Hematopoietic multipotent progenitor cell treated with erythropoietin and hydrocortisone succinate and interleukin-3 and kit ligand, for 4 days (in vitro differentiated cells): ENCODE results near the gene RNF138.
A peak's percentile ranks its signal among the peaks of the same experiment; 100 is the strongest.
"Not testable (repeated sequence)": the region's sequence is repeated elsewhere in the genome, so short reads cannot be mapped to it uniquely, and the experiment has no call there.

Experiments used
- DNase-seq: peaks from one replicate; pipeline ENCODE4 v3.0.0-alpha.2; 2015

Gene RNF138, protein sequence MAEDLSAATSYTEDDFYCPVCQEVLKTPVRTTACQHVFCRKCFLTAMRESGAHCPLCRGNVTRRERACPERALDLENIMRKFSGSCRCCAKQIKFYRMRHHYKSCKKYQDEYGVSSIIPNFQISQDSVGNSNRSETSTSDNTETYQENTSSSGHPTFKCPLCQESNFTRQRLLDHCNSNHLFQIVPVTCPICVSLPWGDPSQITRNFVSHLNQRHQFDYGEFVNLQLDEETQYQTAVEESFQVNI

DNA sequence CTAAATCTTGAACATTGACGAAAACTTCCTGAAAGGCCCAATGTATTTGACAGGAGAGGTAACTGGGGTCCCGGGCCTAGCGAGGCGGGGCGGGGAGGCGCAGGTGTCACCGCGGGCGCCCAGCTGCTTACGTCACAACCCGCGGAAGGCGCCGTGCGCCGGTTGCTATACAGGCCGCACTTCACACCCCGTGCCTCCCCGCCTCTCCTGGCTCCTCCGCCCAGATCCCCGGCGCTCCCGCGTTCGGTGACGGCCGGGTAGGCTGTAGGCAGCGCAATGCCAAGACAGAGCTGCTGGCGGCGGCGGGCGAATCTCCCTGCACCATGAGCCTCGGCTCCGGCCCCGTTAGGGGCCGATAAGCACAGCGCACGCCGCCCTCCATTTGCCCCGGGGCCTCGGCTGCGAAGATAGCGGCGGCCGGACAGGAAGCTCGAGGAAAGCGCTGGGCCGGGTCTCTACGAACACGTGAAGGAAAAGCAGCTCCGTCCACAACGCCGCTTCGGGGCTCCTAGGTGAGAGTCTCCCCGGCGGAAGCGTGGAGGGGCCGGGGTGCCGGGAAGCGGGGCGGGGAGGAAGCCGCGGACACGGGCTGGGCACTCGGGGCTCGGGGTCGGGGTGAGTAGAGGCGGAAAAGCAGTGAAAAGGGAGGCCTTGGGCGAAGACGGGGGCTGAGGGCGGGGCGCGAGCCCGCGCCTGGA, at the start of gene RNF138:
RNF138 (plus strand) TSS at position 151 of the 698 bp plus-strand sequence. CDS start 903 bp downstream, outside the sequence.
- peak; percentile 94 for DNase-seq

DNA sequence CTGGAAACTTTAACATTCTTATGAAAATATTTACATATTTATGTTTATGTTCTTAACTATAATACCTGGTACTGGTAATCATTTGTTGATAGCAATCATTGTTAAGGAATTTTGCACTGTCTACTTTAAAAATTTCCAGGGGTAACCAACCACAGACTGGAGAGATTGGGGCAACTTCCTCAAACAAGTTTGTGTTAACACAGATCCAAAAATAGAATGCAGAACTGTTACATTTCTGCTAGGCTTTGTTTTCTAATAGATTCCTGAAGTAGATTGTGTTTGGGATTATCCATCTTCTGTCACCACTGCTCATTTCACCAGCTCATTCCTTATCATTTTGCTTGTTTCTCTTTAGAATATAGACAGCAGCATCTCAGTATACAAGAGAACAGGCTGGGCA, 49.3 kb upstream of the RNF138 start:
- peak; percentile 81 for DNase-seq

DNA sequence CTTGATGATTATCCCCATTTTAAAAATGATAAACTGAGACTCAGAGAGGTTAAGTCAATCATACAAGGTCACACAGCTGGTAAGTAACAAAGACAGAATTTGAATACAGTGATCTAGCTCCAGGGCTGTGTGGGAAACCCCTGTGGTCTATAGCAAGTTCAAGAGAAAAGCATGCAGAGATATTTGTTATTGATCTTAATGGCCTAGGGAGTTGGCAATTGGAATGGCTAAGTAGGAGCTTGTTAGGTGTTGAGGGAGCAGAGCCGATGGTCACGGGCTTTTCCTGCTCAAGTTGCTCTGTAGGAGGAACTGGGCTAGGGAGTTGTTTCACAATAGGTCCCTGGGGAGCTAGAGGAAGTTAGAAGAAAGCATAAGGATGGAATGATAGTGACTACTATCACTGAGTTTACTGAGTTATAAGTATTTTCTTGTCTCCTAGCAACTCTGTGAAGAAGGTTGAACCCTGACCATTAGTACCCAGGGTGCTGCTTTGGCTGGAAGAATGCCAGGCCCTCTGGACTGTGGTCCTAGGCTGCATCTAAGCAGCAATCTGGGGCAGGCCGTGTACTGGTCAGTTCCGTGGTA, 43.1 kb upstream of the RNF138 start:
- DNase-seq = peak; percentile 66

DNA sequence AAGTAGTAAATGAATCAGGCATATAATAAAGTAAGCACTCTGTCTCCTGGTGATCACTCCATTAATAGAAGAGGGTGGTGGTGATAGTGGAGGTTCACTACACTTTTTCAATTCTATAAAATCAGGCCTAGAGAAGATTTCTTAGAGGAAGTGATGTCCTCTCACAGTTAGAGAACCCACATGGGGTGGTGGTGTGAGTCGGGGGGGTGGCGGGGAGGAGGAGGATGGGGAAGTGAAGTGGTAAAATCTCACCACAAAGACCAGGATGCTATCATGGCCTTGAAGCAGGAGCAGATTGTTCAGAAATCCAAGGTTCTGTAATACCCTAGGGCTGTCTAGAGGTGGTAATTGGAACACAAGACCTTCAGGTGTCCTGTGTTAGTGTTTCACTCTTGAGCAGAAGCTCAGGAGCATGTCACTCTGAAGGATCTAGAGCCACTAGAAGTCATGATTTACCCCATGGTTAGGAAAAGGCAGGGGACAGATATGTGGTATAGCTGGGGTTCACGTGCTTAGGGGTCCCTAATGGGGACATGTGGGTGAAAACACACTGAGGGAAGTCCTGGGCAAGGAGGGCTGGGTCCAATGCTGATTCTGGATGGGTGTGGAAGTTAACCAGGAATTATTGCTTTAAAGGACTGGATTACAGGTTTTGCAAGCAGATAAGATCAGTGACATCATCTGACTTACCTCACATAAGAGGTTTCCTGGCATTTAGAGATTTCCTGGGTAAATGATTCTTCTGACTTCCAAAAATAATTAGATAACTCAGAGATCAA, 42.1 kb upstream of the RNF138 start:
- peak; percentile 87 for DNase-seq

DNA sequence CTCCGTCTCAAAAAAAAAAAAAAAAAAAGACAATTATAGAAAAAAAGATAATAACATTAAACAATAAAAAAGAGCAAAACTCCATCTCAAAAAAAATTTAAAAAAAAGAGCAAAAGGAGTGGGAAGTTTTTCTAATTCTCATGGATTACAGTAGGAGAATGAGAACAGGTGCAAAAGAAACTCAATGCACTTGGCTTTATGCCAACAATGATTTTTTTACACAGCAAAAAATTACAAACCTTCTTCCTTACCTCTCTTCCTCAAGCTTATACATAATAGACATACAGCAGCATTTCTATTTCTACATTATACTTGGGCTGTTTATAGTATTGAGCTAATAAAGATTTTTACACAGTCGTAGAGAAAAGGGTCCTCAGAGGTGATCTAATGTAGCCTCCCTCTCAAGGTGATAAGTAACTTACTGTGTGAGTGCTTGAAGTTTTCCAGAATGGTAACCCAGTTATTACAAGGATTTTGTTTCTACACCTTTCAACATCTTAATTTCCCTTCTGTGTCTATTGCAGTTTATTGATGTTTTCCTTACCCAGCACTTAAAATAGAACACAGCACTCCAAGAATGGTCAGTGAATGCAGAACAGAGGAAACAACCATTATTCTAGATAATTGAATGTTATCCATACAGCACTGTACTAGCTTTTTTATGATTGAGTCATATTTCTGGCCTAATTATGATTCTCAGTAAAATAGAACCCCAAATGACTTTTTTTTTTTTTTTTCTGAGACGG, 34.9 kb upstream of the RNF138 start:
- DNase-seq = no peak

DNA sequence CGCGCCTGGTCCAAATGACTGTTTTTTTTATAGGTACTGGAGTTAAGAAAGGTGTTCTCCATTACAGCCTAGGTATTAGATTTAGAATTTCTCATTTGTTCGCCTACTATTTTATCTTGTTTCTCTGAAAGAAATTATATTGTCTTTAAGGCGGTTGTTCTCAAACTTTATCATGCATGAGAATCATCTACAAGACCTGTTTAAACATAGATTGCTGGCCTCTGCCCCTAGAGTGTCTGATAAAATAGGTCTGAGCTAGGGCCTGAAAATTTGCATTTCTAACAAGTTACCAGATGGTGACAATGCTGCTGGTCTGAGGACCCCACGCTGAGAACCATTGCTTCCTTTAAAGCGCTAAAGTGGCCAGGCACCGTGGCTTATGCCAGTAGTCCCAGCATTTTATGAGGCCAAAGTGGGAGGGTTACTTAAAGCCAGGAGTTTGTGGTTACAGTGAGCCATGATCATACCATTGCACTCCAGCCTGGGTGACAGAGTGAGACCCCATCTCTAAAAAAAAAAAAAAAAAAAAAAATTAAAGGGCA, 34.0 kb upstream of the RNF138 start:
- no peak for DNase-seq

DNA sequence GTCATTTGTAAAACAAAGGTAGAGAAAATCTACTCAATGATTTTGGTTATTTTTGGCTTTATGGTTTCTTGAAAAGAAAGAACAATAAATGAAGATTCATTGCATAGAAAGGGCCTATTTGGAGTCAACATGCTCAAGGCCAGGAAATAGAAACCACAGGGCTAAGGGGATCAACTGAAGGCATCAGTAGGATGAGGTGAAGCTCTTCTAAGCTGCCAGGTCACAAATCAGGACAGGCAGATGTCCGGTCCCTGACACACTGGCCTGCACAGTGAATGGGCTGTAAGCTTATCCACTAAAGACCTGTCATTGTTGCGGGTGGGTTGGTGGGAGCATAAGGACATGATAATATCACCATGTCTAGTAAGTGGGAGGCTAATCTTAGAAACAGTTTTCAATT, 31.6 kb upstream of the RNF138 start:
- DNase-seq = no peak

DNA sequence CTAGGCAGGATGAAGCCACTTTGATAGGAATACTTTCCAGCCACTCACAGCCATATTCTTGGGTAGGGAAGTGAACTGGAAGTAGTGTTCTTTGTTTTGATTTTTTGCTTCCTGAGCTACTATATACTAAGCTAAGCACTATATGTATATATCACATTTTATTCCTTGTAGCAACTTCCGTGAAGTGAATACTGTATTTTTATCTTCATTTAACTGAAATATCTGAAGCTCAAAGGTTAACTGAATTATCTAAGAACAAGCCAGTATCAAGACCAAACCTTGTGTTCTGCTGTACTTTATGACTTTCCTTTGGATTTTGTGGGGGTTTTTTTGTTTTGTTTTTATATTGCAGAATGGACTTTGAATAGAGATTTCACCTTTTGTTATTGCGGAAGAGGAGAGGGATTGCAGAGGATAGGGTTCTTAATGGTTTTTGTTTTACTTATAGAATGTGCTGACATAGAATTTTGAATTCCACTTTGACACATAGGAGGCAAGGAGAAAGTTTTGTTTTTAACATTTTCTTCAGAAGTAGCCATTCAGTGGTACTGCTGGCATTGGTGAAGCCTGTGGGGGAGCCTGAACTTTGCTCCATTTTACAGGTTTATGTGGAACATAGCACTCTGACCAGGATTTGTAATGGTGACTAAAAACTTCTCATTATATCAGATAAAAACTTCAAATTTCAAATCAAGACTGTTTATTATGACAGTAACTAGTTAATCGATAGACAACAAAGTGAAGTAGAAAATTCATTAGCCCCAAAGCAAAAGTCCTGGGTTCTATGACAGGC, 24.1 kb upstream of the RNF138 start:
- no peak for DNase-seq

DNA sequence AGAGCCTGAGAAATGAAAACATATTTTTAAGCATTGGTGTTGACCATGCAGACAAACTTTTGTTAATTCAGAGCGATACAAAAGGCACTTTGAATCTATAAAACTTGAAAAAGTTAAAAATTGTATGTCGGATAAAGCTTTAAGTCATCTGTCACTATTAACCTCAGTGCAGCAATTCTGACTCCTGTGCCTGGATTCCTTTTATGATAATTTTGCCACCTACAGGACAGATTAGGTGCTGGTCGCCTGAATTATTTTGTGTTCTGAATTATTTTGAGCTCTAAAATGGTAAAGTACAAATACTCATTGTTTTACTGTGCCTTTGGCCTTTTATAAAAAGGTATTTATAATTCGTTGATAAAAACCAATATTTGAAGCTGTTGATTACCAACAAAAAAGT, 19.4 kb upstream of the RNF138 start:
- peak; percentile 77 for DNase-seq

DNA sequence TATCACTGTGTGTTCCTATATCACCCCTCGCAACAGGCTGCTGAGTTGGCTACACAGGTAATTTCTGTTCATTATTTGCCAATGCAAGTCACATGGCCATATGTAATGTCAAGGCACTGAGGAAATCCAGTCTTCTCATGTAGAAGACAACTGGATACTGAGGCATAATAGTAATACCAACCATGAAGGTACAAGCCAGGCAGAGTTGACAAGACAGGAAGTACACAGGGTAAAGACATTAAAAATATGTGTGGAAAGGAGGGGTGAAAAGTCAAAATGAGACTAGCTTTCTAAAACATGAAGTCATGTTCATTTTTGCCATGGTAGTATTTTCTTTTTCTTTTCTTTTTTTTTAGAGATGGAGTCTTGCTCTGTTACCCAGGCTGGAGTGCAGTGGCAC, 17.5 kb upstream of the RNF138 start:
- no peak for DNase-seq

DNA sequence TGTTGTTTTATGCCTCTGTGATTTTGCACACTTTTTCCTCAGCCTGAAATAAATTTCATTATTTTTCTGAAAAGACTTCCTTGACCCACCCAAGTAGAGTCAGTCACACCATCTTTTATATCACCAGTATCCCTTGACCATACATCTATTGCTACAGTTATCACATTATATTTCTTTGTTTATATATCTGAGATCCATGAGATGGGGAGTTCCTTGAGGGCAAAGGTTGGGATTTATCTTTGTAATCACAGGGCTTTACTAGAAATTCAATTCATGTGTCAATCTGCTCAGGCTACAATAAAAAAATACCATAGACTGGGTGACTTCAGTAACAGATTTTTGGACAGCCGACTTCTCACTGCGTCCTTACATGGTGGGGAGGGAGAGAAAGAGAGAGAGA, 12.8 kb upstream of the RNF138 start:
- DNase-seq = no peak

DNA sequence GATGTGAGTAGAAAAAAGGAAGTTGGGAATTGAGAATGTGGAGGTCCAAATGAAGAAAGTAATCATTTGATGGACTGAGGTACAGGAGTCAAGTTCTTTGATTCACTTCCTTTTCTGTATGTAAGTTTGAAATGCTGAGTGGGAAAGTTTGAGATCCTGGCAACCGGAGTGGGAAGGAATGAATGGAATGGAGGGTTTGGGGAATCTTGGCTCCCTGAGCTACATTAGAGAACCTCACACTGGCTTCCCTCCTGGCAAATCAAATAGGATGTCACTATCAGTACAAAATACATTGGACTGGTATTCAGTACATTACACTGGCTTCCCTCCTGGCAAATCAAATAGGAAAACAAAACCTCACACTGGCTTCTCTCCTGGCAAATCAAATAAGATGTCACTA, 9.8 kb upstream of the RNF138 start:
- no peak for DNase-seq

DNA sequence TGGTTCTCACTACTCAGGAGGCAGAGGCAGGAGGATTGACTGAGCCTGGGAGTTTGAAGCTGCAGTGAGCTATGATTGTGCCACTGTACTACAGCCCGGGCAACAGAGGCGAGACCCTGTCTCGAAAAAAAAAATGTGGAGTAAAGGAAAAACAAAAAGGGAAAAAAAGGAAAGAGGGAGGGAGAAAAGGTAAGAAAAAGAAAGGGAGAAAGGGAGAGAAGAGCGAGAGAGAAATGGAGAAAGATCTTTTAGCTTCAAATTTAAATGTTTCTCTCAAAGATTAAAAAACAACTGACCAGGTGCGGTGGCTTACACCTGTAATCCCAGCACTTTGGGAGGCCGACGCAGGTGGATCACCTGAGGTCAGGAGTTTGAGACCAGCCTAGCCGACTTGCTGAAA, 7.9 kb upstream of the RNF138 start:
- DNase-seq = no peak

DNA sequence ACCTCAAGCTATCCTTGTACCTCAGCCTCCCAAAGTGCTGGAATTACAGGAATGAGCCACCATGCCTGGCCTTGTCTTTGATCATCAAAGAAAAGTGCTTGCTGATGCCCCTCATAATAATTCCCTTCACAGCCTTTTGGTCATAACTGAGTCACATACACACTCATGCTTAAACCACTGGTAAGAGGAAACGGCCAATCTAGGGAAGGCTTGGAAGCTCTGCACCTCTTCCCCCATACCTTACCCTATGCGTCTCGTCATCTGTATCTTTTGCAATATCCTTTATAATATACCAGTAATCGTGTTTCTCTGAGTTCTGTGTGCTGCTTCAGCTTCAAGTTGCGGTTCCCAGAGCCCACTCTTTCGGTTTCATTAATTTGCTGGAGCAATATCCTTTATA, 4.8 kb upstream of the RNF138 start:
- DNase-seq = no peak

DNA sequence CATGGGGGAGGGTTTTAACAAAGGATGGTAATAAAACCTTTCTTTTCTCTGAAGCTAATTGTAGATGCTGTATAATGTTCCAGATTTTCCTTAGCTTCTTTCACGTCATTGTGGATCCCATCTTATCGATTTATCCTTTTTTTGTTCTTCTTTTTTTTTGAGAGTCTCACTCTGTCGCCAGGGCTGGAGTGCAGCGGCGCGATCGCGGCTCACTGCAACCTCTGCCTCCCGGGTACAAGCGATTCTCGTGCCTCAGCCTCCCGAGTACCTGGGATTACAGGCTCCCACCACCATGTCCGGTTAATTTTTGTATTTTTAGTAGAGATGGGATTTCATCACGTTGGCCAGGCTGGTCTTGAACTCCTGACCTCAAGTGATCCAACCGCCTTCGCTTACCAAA, 843 bp upstream of the RNF138 start:
- DNase-seq = not testable (repeated sequence)

DNA sequence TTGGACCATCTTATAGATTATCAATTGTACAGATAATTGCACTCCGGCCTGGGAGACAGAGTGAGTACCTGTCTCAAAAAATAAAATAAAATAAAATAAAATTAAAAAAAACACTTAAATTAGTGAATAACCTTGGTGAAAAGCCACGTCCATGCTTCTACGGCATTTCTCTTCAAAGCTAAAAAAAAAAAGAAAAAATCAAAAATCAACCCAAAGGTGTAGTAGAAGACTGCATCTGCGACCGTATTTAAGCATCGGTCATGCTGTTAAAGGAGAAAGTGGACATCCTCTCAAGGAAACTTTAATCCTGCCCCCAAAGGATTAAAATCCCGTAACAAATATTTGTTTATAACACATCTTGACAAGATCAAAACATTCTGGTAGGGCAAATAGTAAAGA, 350 bp upstream of the RNF138 start:
- no peak for DNase-seq

DNA sequence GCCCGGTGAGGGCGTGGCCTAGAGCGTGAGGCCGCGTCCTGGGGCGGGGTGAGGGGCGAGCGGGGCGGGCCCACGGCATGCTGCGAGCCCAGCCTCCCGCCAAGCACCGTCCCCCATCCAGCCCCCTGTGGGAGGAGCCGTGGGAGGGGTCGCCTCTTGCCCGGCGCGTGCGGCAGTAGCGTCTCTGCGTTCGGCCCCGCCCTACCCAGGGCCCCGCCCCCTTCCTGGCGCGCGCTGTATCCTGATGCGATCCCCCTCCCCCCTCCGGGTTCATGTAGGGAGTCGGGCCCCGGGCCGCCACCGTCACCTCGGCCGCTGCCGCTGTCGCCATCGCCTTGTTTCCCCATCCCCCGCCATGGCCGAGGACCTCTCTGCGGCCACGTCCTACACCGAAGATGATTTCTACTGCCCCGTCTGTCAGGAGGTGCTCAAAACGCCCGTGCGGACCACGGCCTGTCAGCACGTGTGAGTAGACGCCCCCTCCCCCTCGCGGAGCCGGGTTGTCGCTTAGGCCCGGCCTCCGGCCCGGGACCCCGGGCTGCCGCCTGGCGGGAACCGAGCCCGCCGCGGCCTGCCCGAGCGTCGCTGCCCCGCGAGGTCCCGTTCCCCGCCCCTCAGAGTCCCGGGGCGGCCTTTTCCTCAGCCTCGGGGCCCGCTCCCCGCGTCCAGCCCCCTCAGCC, 888 bp downstream of the RNF138 start:
- DNase-seq = peak; percentile 99

DNA sequence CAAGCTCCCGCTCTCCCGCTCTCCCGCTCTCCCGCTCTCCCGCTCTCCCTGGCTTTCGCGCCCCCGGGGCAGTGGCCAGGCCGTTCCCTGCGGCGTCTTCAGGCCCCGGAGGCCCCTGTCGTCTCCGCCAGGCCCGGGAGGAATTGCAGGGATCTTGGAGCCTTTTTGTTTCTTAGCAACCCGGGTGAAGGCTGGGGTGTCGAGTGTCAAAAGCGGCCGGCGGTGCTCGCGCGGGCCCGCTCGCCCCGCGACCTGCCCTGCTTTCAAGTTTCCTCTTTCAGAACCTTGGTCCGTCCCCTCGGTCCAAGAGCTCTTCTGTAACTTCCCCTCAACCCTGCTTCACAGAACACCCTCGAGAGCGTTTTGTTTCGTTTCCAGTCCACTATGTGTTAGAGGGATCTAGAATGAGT, 1.4 kb downstream of the RNF138 start:
- DNase-seq = peak; percentile 70

DNA sequence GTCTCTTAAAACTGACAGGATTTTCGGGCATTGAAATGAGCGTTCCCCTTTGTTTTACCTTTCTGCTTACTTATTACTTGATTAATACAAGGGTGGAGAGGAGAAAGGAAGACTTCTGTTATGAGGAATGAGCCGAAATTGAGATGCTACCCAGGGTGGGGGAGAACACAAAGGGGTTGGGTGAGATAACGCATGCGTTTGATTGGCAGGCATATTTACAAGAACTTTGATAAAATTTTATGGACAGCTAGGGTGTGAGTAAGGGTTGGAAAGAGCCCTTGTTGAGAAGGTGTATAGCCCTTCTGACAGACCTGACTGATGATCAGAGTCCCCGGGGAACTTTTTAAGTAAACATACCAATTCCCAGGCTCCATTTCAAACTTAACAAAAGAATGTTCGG, 1.8 kb downstream of the RNF138 start:
- peak; percentile 78 for DNase-seq

DNA sequence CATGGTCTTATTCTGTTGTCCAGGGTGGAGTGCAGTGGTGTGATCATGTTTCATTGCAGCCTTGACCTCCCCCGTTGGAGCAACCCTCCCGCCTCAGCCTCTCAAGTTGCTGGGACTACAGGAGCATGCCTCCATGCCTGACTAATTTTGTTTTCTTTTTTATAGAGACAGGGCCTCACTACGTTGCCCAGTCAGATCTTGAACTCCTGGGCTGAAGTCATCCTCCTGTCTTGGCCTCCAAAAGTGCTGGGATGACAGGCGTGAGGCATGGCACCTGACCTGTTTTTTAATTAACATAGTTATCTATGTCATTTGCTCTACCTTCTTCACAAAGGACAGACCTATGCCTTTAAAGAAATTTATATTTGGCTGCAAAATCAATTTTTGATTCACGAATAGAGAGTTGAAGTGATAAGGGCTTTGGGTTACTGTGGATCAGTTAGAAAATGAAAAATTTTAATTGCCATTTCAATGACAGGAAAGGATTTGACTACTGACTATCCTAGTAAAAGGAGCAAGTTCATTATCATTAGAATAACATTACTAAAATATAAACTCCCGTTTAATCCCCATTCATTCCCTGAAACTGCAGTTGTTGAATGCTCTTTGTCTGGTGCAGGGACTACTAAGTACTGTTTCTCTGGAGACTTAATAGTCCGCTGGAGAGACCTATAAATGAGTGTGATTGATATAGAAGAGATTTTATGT, 3.7 kb downstream of the RNF138 start:
- no peak for DNase-seq

DNA sequence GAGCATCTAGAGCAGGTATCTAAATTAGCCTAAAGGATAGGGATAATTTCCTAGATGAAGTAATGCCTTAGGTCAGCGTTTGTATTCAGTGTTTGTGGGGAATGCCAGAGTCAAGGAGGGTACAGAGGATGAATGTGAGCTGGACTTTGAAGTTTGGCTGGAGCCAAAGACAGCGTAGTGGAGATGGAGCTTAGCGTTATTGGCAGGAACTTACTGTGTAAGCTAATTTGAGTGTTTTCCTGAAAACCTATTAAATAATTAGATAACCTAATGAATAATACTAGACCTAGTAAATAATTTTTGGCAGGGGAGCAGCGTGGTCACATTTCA, 4.2 kb downstream of the RNF138 start:
- no peak for DNase-seq
